Chondrocyte (in vitro differentiated cells): ENCODE measurements around the gene CCDC185. TPM values are rescaled to one million over a fixed set of nuclear protein-coding genes. Genes with fewer than 3 reads are reported as not detected.

ENCODE experiments used
- DNase-seq: peaks from one replicate; pipeline ENCODE4 v3.0.0; 2021; ENCODE audit warnings: mixed read lengths, low spot score
- H3K27ac Mint-ChIP-seq: one replicate; pipeline ENCODE4 v1.8.0; 2021; ENCODE audit warnings: mild to moderate bottlenecking, moderate library complexity, mixed read lengths; ENCODE audit not compliant: unreplicated experiment
- H3K27me3 Mint-ChIP-seq: 2 replicates; pipeline ENCODE4 v1.8.0; 2021; ENCODE audit warnings: low read depth, mixed read lengths
- H3K36me3 Mint-ChIP-seq: 2 replicates; pipeline ENCODE4 v1.8.0; 2021; ENCODE audit warnings: low read depth, mixed read lengths
- H3K4me1 Mint-ChIP-seq: 2 replicates; pipeline ENCODE4 v1.8.0; 2021; ENCODE audit warnings: low read depth, mild to moderate bottlenecking, mixed read lengths
- H3K4me3 Mint-ChIP-seq: one replicate; pipeline ENCODE4 v1.8.0; 2021; ENCODE audit warnings: mild to moderate bottlenecking, moderate library complexity, mixed read lengths; ENCODE audit not compliant: unreplicated experiment
- H3K9me3 Mint-ChIP-seq: 2 replicates; pipeline ENCODE4 v1.8.0; 2021; ENCODE audit warnings: low read depth, mixed read lengths
- total RNA-seq: library from RNA; stranded (reverse); gene quantifications from 3 replicates; pipeline ENCODE4 v1.2.1, GENCODE V29; 2021
- TF ChIP-seq, protein P1 (sequence below): fragments of 200-600 bp; sonication (generic); IDR thresholded peaks from 2 replicates; pipeline ENCODE4 v1.5.0; 2021; ENCODE audit warnings: antibody characterized with exemption, mild to moderate bottlenecking, moderate library complexity

CCDC185 gene
- total RNA-seq, 1 donor from 2014 or later = not detected

DNA sequence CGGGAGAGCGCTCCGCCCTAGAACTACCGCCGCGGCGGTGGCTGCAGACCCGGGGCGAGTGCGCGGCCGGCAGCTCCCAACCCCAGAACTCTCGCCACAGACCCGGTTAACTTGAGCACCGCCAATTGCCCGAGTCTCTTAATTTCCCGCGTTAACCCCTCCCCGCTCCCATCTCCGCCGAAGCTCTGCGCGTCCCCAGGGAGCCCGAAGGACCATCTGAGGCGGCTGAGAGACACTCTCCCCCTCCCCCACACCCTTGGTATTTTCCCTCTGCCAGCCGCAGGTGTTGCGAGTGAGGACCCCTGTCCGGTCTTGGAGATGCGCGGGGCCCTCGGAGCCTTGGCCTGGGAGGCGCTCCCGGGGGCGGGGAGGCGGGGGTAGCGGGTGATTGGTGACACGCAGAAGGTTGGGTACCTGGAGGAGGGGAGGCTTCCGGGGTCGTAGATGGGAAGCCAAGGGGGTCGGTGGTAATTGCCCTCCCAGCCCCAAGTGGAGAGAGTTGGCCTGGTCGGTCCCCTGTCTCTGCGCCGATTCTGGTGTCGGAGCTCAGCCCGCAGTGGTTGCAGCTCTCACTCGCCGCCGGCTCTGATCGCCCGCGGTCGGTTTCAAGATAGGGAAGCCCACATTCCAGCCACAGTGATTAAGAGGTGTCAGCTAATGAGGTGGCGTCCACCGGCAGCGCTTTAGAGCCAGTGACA is 28.4 kb upstream of the CCDC185 start:
- no peak for DNase-seq
- Mint-ChIP-seq H3K4me1 (peaks cover 14% of the 10 kb centered on the region), H3K36me3 (no peaks in the 10 kb centered on the region), H3K4me3 (peak overlapping the region; percentile 57), H3K9me3 (no peaks in the 10 kb centered on the region), H3K27ac (no peak overlapping the region), H3K27me3 (peaks cover 48% of the 10 kb centered on the region)
- TF ChIP-seq, protein P1, sequence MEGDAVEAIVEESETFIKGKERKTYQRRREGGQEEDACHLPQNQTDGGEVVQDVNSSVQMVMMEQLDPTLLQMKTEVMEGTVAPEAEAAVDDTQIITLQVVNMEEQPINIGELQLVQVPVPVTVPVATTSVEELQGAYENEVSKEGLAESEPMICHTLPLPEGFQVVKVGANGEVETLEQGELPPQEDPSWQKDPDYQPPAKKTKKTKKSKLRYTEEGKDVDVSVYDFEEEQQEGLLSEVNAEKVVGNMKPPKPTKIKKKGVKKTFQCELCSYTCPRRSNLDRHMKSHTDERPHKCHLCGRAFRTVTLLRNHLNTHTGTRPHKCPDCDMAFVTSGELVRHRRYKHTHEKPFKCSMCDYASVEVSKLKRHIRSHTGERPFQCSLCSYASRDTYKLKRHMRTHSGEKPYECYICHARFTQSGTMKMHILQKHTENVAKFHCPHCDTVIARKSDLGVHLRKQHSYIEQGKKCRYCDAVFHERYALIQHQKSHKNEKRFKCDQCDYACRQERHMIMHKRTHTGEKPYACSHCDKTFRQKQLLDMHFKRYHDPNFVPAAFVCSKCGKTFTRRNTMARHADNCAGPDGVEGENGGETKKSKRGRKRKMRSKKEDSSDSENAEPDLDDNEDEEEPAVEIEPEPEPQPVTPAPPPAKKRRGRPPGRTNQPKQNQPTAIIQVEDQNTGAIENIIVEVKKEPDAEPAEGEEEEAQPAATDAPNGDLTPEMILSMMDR = no peak

DNA sequence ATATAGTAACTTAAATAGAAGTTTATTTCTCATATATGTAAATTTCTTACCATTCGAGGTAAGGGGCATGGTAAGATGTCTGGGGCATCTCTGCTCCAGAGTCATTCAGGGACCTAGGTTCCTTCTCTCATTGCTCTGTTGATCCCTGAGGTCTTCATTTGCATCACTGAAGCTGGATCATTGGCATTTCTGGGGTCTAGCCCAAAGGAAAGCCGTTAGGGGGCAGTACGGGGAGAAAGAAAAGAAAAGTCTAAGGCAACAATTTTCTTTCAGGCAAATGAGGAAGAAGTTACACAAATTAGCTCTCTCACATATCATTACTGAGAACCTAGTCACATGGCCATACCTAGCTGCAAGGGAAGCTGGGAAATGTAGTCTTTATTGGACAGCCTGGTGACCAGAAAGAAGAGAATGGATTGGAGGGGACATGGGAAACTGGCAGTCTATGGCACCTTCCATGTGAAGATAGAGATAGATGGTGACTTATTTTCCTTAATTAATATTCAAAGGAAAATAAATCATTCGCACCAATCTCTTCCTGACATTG is 19.1 kb upstream of the CCDC185 start:
- H3K36me3 Mint-ChIP-seq = peaks cover 1% of the 10 kb centered on the region
- TF ChIP-seq, protein P1 = no peak
- H3K9me3 Mint-ChIP-seq = peaks cover 25% of the 10 kb centered on the region
- H3K4me1 Mint-ChIP-seq = no peaks in the 10 kb centered on the region
- H3K4me3 Mint-ChIP-seq = no peak overlapping the region
- no peak overlapping the region for H3K27ac Mint-ChIP-seq
- peaks cover 29% of the 10 kb centered on the region for H3K27me3 Mint-ChIP-seq
- DNase-seq = no peak

DNA sequence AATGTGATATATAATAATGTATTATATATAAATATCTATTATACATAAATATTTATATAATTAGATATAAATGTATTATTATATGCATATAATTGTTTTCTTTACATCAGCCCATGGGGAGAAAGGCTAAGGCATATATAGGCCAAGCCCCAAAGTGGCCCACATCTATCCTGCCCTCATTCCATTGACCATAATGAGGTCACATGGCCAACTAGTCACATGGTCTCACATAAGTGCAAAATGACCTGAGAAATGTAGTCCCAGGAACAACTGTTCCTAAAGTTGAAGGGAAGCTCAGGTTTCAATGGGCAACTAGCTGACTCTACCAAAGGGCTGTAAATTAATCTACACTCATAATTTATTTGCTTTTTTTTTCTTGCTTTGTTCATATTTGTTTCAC is 14.5 kb upstream of the CCDC185 start:
- Mint-ChIP-seq H3K36me3 (no peaks in the 10 kb centered on the region), H3K27ac (no peak overlapping the region), H3K4me3 (no peak overlapping the region), H3K4me1 (no peaks in the 10 kb centered on the region), H3K27me3 (peaks cover 21% of the 10 kb centered on the region), H3K9me3 (peaks cover 17% of the 10 kb centered on the region)
- TF ChIP-seq, protein P1 = no peak
- DNase-seq = no peak

DNA sequence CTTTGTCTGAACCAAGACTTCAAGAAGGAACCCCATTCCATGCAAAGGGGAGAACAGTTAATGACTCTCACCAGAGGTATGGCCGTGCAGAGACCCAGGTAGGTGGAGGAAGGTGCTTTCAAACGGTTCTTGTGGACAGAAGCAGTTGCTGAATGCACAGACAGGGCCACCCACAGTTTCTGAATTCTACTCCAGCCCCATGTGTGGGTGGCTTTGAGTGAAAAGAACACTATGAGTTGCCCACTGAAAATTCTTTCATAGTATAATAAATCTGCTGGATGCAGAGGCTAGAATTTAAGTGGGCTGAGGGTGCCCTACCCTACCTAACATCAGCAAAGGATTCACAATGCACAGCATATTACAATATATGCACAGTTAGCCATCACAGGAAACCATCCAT is 7.2 kb upstream of the CCDC185 start:
- Mint-ChIP-seq H3K4me1 (no peaks in the 10 kb centered on the region), H3K9me3 (peaks cover 3% of the 10 kb centered on the region), H3K4me3 (no peak overlapping the region), H3K27me3 (peaks cover 40% of the 10 kb centered on the region), H3K27ac (no peak overlapping the region), H3K36me3 (no peaks in the 10 kb centered on the region)
- TF ChIP-seq, protein P1 = no peak
- DNase-seq = no peak

DNA sequence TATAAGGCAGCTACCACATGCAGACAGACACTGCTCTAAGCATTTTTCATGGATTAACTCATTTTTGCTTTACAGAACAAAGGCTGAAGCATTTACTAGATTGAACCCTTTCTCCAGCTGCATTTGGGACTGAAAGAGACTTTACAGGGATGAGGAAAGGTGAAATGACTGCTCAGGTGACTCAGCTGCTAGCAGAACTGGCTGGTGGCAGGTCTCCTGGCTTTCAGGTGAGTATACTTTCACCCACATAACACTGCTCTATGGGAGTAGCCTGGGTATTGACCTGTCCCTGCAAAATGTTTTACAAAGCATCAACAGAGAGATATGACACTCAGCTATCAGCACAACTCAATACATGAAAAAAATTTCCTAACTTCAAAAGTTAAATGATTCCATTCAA is 2.6 kb upstream of the CCDC185 start:
- TF ChIP-seq, protein P1 = no peak
- H3K9me3 Mint-ChIP-seq = peaks cover 7% of the 10 kb centered on the region
- no peak overlapping the region for H3K27ac Mint-ChIP-seq
- peaks cover 33% of the 10 kb centered on the region for H3K27me3 Mint-ChIP-seq
- DNase-seq = no peak
- H3K4me3 Mint-ChIP-seq = no peak overlapping the region
- H3K36me3 Mint-ChIP-seq = no peaks in the 10 kb centered on the region
- no peaks in the 10 kb centered on the region for H3K4me1 Mint-ChIP-seq
